HG02885 (cell line): ENCODE results near the gene SUGT1.

Source experiments
- ATAC-seq: cut with Tn5 transposase; IDR thresholded peaks from one replicate; pipeline ENCODE4 v1.9.1; 2021; ENCODE audit warnings: mild to moderate bottlenecking; ENCODE audit not compliant: unreplicated experiment, poor library complexity

Gene SUGT1

GRCh38 chr13:52734075-52734623 is 81.5 kb downstream of the SUGT1 start:
- ATAC-seq = no peak

GRCh38 chr13:52736891-52737290 is 84.3 kb downstream of the SUGT1 start:
- ATAC-seq = no peak

- no peak for ATAC-seq
Observed at GRCh38 chr13:52737451-52737850, 84.8 kb downstream of the SUGT1 start.

GRCh38 chr13:52737965-52738364 is 85.3 kb downstream of the SUGT1 start:
- ATAC-seq = no peak

GRCh38 chr13:52738719-52739467 is 86.3 kb downstream of the SUGT1 start:
- ATAC-seq = peak; percentile 66

GRCh38 chr13:52739468-52740071 is 86.9 kb downstream of the SUGT1 start, which contains the start of gene CNMD:
Gene CNMD (minus strand): TSS chr13:52739820. CDS start chr13:52739701, 119 bp downstream.
- no peak for ATAC-seq

GRCh38 chr13:52743569-52743968 is 90.9 kb downstream of the SUGT1 start:
- ATAC-seq = no peak

GRCh38 chr13:52743988-52744387 is 91.4 kb downstream of the SUGT1 start:
- ATAC-seq = no peak

DNA sequence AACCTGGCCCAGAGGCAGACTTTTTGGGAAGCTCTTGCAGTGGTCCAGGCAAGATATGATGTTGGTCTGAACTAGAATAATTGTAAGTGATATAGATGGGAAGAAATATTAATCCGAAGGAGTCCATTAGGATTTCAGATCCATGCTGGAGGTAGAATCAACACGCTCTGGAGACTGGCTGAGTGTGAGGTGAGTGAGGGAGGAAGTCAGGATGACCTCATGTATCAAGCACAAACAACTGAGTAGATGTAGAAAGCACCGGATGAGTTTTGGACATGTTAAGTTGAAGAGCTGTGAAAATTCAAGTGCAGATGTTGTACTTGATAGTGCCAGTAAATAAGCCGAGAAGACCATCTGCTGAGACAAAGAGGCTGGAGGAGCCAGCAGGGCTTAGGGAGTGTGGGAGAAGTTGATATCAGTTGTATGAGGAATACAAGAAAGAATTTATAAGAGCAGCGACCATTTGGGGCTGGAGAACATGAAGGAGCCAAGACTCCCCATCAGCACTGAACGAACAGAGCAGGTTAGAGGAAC is 92.3 kb downstream of the SUGT1 start:
- no peak for ATAC-seq

GRCh38 chr13:52746141-52746540 is 93.5 kb downstream of the SUGT1 start:
- no peak for ATAC-seq

DNA sequence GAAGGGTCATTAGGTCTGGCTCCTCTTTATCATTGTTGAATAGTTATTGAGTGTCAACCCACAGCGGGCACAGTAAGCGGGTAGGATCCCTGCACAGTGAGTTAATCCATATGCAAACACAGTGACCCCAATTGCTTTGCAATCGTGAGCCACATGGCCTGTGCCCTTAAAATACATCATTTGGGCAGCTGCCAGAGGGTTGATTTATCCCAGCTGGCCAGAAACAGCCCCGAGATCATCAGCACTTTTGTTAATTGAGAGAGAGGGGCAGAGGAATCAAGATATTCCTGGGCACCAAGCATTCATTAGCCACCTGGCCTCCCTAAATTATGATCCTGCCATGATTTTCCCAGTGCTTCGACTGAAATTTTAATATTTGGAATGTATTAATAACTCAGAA is 96.8 kb downstream of the SUGT1 start:
- no peak for ATAC-seq
